Endothelial cell of umbilical vein (primary cell): ENCODE results near the gene TSPAN14. TPM values are rescaled to one million over a fixed set of nuclear protein-coding genes. Genes with fewer than 3 reads are reported as not detected.
A peak's percentile ranks its signal among the peaks of the same experiment; 100 is the strongest.

ENCODE experiments used
- BruUV-seq: library from RNA; stranded (reverse); fragments of 400-500 nt; replicated peaks from 2 replicates; lab custom pipeline; 2021; lab: Mats Ljungman, UMichigan
- CTCF ChIA-PET: fragments of 300-600, 350-600 bp; sonication (Branson Sonifier 250); formaldehyde crosslinking; loops from one replicate; lab custom pipeline; 2021; ENCODE audit warnings: antibody characterized with exemption, inconsistent platforms; lab: Charles Lee
- POLR2A ChIA-PET: fragments of 300-600, 350-600 bp; sonication (Branson Sonifier 250); formaldehyde crosslinking; loops from one replicate; lab custom pipeline; 2021; ENCODE audit warnings: antibody characterized with exemption, inconsistent platforms; lab: Charles Lee
- DNase-seq: peaks from one replicate; pipeline ENCODE4 v3.0.0-alpha.2; 2011; ENCODE audit warnings: low read depth, low spot score
- FAIRE-seq: peaks from 2 replicates; lab custom pipeline; 2011; peaks lifted over from hg19 to GRCh38; lab: Jason Lieb, UNC
- H2AFZ ChIP-seq: 2 replicates; pipeline ENCODE4 v1.6.0; 2012; ENCODE audit warnings: low read depth, low read length, control low read depth, inconsistent platforms
- H3K27ac ChIP-seq: 2 replicates; pipeline ENCODE4 v1.5.1; 2011; ENCODE audit warnings: low read depth, mild to moderate bottlenecking, control low read depth, low read length, moderate library complexity; ENCODE audit not compliant: insufficient read depth
- H3K27me3 ChIP-seq, 2 experiments: 2 replicates each; pipeline versions ENCODE4 v1.6.0 to v1.6.1; 2011; ENCODE audit warnings: low read length in 2 of 2, mixed read lengths in 1 of 2; ENCODE audit not compliant: control insufficient read depth in 2 of 2, insufficient read depth in 2 of 2
- H3K36me3 ChIP-seq, 2 experiments: 2 replicates in 1 of 2; 3 replicates in 1 of 2; pipeline ENCODE4 v1.5.1; 2011; ENCODE audit warnings: low read length in 2 of 2, mild to moderate bottlenecking in 1 of 2, moderate library complexity in 1 of 2; ENCODE audit not compliant: control insufficient read depth in 2 of 2, insufficient read depth in 2 of 2; ENCODE audit errors: extremely low read depth in 1 of 2
- H3K4me1 ChIP-seq: 3 replicates; pipeline ENCODE4 v1.5.1; 2011; ENCODE audit warnings: mild to moderate bottlenecking, low read length; ENCODE audit not compliant: control insufficient read depth, insufficient read depth; ENCODE audit errors: extremely low read depth
- H3K4me2 ChIP-seq: 2 replicates; pipeline ENCODE4 v1.6.1; 2011; ENCODE audit warnings: low read length, control low read depth, mixed read lengths; ENCODE audit not compliant: insufficient read depth
- H3K4me3 ChIP-seq, 3 experiments: fragments of 200-600 bp in 1 of 3; sonication (generic), shearing (Covaris generic) in 1 of 3; replicated peaks in 1 of 3; 2 replicates each; pipeline ENCODE4 v1.5.1; 2011 to 2016; ENCODE audit warnings: control low read depth in 3 of 3, low read length in 3 of 3, mild to moderate bottlenecking in 2 of 3, inconsistent platforms in 1 of 3, low read depth in 1 of 3, moderate library complexity in 1 of 3; ENCODE audit not compliant: insufficient read depth in 1 of 3
- H3K79me2 ChIP-seq: 2 replicates; pipeline ENCODE4 v1.6.0; 2012; ENCODE audit warnings: low read length, inconsistent platforms; ENCODE audit not compliant: control insufficient read depth, insufficient read depth
- H3K9ac ChIP-seq: replicated peaks from 2 replicates; pipeline ENCODE3; 2011; ENCODE audit warnings: low read length, control low read depth; ENCODE audit not compliant: insufficient read depth; ENCODE audit errors: extremely low read depth
- H3K9me1 ChIP-seq: replicated peaks from 3 replicates; pipeline ENCODE4 v1.6.0; 2011; ENCODE audit warnings: mild to moderate bottlenecking, low read length; ENCODE audit not compliant: control insufficient read depth, insufficient read depth; ENCODE audit errors: extremely low read depth
- H3K9me3 ChIP-seq: replicated peaks from 2 replicates; pipeline ENCODE4 v1.5.1; 2012; ENCODE audit warnings: low read length, inconsistent platforms; ENCODE audit not compliant: control insufficient read depth, insufficient read depth
- H4K20me1 ChIP-seq: replicated peaks from 2 replicates; pipeline ENCODE3; 2011; ENCODE audit warnings: mild to moderate bottlenecking, low read length; ENCODE audit not compliant: control insufficient read depth, insufficient read depth; ENCODE audit errors: extremely low read depth
- EZH2 ChIP-seq: IDR thresholded peaks from 2 replicates; pipeline ENCODE4 v1.6.1; 2012; ENCODE audit warnings: borderline replicate concordance, low read depth, mild to moderate bottlenecking, moderate library complexity, low read length, inconsistent platforms; ENCODE audit not compliant: severe bottlenecking
- FOS ChIP-seq: IDR thresholded peaks from 2 replicates; pipeline ENCODE4 v1.6.1; 2011; ENCODE audit warnings: mild to moderate bottlenecking, low read length, moderate library complexity, borderline replicate concordance; ENCODE audit not compliant: insufficient read depth
- GATA2 ChIP-seq: IDR thresholded peaks from 2 replicates; pipeline ENCODE4 v1.7.0; 2011; ENCODE audit warnings: low read depth, mild to moderate bottlenecking, moderate library complexity, mixed read lengths, low read length; ENCODE audit not compliant: insufficient read length, insufficient read depth
- JUN ChIP-seq: IDR thresholded peaks from 2 replicates; pipeline ENCODE4 v1.6.1; 2011; ENCODE audit warnings: borderline replicate concordance, low read depth; ENCODE audit not compliant: insufficient read length, insufficient read depth
- POLR2AphosphoS5 ChIP-seq: IDR thresholded peaks from 2 replicates; pipeline ENCODE4 v1.6.1; 2012; ENCODE audit warnings: low read depth, mild to moderate bottlenecking, control low read depth, low read length, moderate library complexity; ENCODE audit not compliant: insufficient read depth
- dilution Hi-C: fragments of 300-500 bp; cut with MboI; formaldehyde crosslinking; loops from one replicate; pipeline ENCODE4 v1.15.0; 2019; ENCODE audit warnings: low sequenced_read_pairs; ENCODE audit not compliant: extremely low pct_ligation_motif_present
- intact Hi-C: fragments of 100-400 bp; cut with micrococcal nuclease; formaldehyde crosslinking; loops from one replicate; pipeline ENCODE4 v1.10.0; 2022
- polyA plus RNA-seq, 4 experiments: library from polyadenylated mRNA; depleted of rRNA in 3 of 4; stranded (reverse) in 3 of 4; unstranded in 1 of 4; fragments of >200 nt; gene quantifications; 2 replicates each; pipeline versions ENCODE4 v1.2.1 to v1.2.3, GENCODE V29; 2011 to 2012; ENCODE audit warnings: missing spikeins in 1 of 4
- total RNA-seq: library from RNA; stranded (reverse); gene quantifications from 2 replicates; pipeline ENCODE4 v1.2.3, GENCODE V29; 2021
- TF ChIP-seq, protein P1 (sequence below), 2 donors: IDR thresholded peaks; 1 replicate in 1 of 2; 2 replicates in 1 of 2; pipeline ENCODE4 v1.5.1; 2011; ENCODE audit warnings: low read length in 2 of 2, mild to moderate bottlenecking in 2 of 2, moderate library complexity in 2 of 2, control low read depth in 1 of 2, inconsistent platforms in 1 of 2, low read depth in 1 of 2; ENCODE audit not compliant: insufficient read depth in 1 of 2; ENCODE audit errors: extremely low read depth in 1 of 2
- TF ChIP-seq, protein P2 (sequence below): IDR thresholded peaks from 2 replicates; pipeline ENCODE4 v1.6.1; 2011; ENCODE audit not compliant: insufficient read depth, insufficient read length

The TSPAN14 gene
- total and polyA plus RNA-seq, 2 donors (not counting 3 experiments of a cell fraction or from before 2014, with no cell fraction given) = 210 to 242 TPM

DNA sequence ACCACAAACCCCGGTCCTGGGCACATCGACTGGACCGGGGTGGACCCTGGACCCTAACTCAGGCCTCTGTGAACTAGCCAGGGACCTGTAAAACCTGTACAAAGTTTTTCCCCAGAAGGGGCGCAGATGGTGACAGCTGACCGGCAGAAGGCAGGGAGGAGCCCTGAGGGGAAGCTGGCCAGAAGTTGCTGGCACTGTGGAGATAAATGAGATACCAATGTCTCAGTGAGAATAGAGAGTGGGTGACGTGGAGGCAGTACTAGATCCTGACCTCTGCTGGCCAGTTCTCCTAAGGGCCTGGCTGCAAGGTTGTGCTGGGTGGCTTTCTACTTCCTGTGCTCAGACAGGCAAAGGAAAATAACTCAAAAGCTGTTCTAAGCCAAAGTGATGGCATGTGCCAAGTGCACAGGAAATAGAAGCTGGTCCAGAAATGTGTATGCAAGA lies 10.6 kb upstream of the TSPAN14 start:
- CTCF ChIA-PET = interaction anchor here (0.7 to 37.4 kb wide), 37 partner anchors 10 to 482 kb away, joined by 3 to 1118 read pairs (median 8); partner anchors contain the start of genes PRXL2A and TSPAN14
- dilution Hi-C loops (no loop called here), intact Hi-C loops (loop anchor here (1.0 kb wide), 2 partner anchors 31 to 60 kb away; no protein-coding TSS in a partner anchor)
- POLR2A ChIA-PET = interaction anchor here (1.0 to 1.5 kb wide), 2 partner anchors 62 to 66 kb away, joined by 4 read pairs; no protein-coding TSS in a partner anchor
- TF ChIP-seq EZH2 (no peak), POLR2AphosphoS5 (no peak), FOS (no peak), JUN (no peak), GATA2 (no peak)
- TF ChIP-seq, protein P1, sequence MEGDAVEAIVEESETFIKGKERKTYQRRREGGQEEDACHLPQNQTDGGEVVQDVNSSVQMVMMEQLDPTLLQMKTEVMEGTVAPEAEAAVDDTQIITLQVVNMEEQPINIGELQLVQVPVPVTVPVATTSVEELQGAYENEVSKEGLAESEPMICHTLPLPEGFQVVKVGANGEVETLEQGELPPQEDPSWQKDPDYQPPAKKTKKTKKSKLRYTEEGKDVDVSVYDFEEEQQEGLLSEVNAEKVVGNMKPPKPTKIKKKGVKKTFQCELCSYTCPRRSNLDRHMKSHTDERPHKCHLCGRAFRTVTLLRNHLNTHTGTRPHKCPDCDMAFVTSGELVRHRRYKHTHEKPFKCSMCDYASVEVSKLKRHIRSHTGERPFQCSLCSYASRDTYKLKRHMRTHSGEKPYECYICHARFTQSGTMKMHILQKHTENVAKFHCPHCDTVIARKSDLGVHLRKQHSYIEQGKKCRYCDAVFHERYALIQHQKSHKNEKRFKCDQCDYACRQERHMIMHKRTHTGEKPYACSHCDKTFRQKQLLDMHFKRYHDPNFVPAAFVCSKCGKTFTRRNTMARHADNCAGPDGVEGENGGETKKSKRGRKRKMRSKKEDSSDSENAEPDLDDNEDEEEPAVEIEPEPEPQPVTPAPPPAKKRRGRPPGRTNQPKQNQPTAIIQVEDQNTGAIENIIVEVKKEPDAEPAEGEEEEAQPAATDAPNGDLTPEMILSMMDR (IDR thresholded peaks at IDR 0.05; ENCODE audit: extremely low read depth in 1 of 2, insufficient read depth in 1 of 2, low read depth in 1 of 2, low read length in 2 of 2) = peak; percentile 27 to 41
- TF ChIP-seq, protein P2, sequence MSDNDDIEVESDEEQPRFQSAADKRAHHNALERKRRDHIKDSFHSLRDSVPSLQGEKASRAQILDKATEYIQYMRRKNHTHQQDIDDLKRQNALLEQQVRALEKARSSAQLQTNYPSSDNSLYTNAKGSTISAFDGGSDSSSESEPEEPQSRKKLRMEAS = no peak
- DNase-seq (peak; percentile 32), FAIRE-seq (peak; percentile 82)
- no peaks in the 10 kb centered on the region for H3K27me3 ChIP-seq
- H4K20me1 ChIP-seq = no peaks in the 10 kb centered on the region
- H3K4me3 ChIP-seq = no peak overlapping the region
- BruUV-seq = no TSS peak
- no peak overlapping the region for H3K9ac ChIP-seq
- peak overlapping the region; percentile 36 for H2AFZ ChIP-seq
- H3K79me2 ChIP-seq = no peaks in the 10 kb centered on the region
- H3K4me1 ChIP-seq = peaks cover 22% of the 10 kb centered on the region
- no peak overlapping the region for H3K4me2 ChIP-seq
- peak overlapping the region; percentile 43 for H3K27ac ChIP-seq
- H3K9me1 ChIP-seq = no peaks in the 10 kb centered on the region
- H3K36me3 ChIP-seq = no peaks in the 10 kb centered on the region
- no peaks in the 10 kb centered on the region for H3K9me3 ChIP-seq
